Heart left ventricle (tissue), 16 donors: ENCODE data around the gene RBBP5. TPM values are rescaled to one million over a fixed set of nuclear protein-coding genes. Genes with fewer than 3 reads are reported as not detected.
A peak's percentile ranks its signal among the peaks of the same experiment; 100 is the strongest.

Source experiments
- ATAC-seq, 4 donors: fragments of 200-7000 bp; cut with Tn5 transposase; one replicate each; pipeline ENCODE4 v1.9.1; 2020 to 2022; ENCODE audit warnings: moderate library complexity in 4 of 4, mild to moderate bottlenecking in 3 of 4, moderate number of reproducible peaks in 1 of 4
- DNase-seq, 5 donors: peaks; one replicate each; pipeline ENCODE4 v3.0.0-alpha.2; 2020
- H3K27ac ChIP-seq, 12 donors: fragments of 200-600 bp; sonication (generic) in 4 of 12; one replicate each; pipeline versions ENCODE4 v1.5.0 to v1.8.0; 2016 to 2022; ENCODE audit warnings: mild to moderate bottlenecking in 2 of 12
- H3K27me3 ChIP-seq, 9 donors: fragments of 200-600 bp; sonication (generic) in 2 of 9; one replicate each; pipeline versions ENCODE4 v1.5.1 to v1.8.0; 2016 to 2022; ENCODE audit warnings: mild to moderate bottlenecking in 3 of 9
- H3K36me3 ChIP-seq, 9 donors: fragments of 200-600 bp; sonication (generic) in 2 of 9; one replicate each; pipeline versions ENCODE4 v1.5.0 to v1.8.0; 2018 to 2022; ENCODE audit warnings: mild to moderate bottlenecking in 2 of 9
- H3K4me1 ChIP-seq, 12 donors: fragments of 200-600 bp; sonication (generic) in 4 of 12; one replicate each; pipeline versions ENCODE4 v1.5.0 to v1.8.0; 2016 to 2022; ENCODE audit warnings: mild to moderate bottlenecking in 3 of 12
- H3K4me3 ChIP-seq, 12 donors: fragments of 200-600 bp; sonication (generic) in 4 of 12; one replicate each; pipeline versions ENCODE4 v1.5.0 to v1.8.0; 2017 to 2022; ENCODE audit warnings: mild to moderate bottlenecking in 9 of 12, moderate library complexity in 4 of 12
- H3K9me3 ChIP-seq, 12 donors: fragments of 200-600 bp; sonication (generic) in 4 of 12; one replicate each; pipeline versions ENCODE4 v1.5.0 to v1.8.0; 2016 to 2022; ENCODE audit warnings: mild to moderate bottlenecking in 1 of 12
- POLR2A ChIP-seq, 2 donors: fragments of 450-650 bp; IDR thresholded peaks; one replicate each; pipeline ENCODE4 v1.6.1; 2017; ENCODE audit warnings: antibody characterized with exemption in 2 of 2, mild to moderate bottlenecking in 2 of 2, moderate library complexity in 2 of 2
- WGBS, 4 donors: extraction: QIAGEN DNeasy Blood & Tissue Kit in 2 of 4; methylation state at CpG; one replicate each; pipeline versions ENCODE4 v1.1.5 to v1.1.7; 2013 to 2018; 5-methylcytosine and 5-hydroxymethylcytosine counted together
- intact Hi-C, 10 donors: fragments of 100-400 bp; cut with DNase I; formaldehyde crosslinking; loops; one replicate each; pipeline versions ENCODE4 v1.11.1 to v1.14.2; 2022
- polyA plus RNA-seq, 2 donors: library from polyadenylated mRNA; stranded (reverse); fragments of 200-250 nt; gene quantifications; one replicate each; pipeline ENCODE4 v1.2.3, GENCODE V29; 2013
- total RNA-seq, 9 donors: library from RNA; depleted of rRNA in 2 of 9; stranded (reverse); fragments of >200 nt in 2 of 9; fragmentation: NEBNext Ultra II Directional in 3 of 9; extraction: Animal tissue kit (Norgen Biotek cat#: 25700) in 3 of 9; gene quantifications; one replicate each; pipeline versions ENCODE4 v1.1.0 to v1.2.4, GENCODE V29; 2016 to 2023
- TF ChIP-seq, protein P1 (sequence below), 12 donors: fragments of 200-600 bp; sonication (generic) in 4 of 12; IDR thresholded peaks; one replicate each; pipeline versions ENCODE4 v1.5.0 to v1.8.0; 2018 to 2022; ENCODE audit warnings: antibody characterized with exemption in 12 of 12, mild to moderate bottlenecking in 5 of 12
- donor health status: ischemic (EF 13 %, LVEDD 7.1; RV severe dilation, severe dysfunction).
- donor health status: healthy with polysubstance abuse.
- donor health status: DM: no; HTN: yes; CAD: no.
- donor health status: DM: no; HTN: no; CAD: no.
- donor health status: ischemic (EF 25% LVEDD 6.9; RV normal size, moderate dysfunction).
- donor health status: ischemic (EF 25% LVEDD 5.7; RV mildly dilated, moderate dysfunction).
- donor health status: healthy.
- donor health status: DM: yes; HTN: yes; CAD: no.
- donor health status: ischemic (EF 35%, LVEDD 5.7; RV mildly dilated, moderate dysfunction).
- donor health status: nonischemic (EF 11% LVEDD 7.7; RV severe dilation, severe dysfunction).
- donor health status: DM: yes; HTN: yes; CAD: no.
- donor health status: PGD.
- donor health status: ischemic (EF 29% LVEDD 5.4; RV normal size, mild dysfunction).
- donor health status: nonischemic (EF 23%, LVEDD 6.1; RV moderate dilation, normal function).

RBBP5 gene
- total and polyA plus RNA-seq, 11 donors = 3.8 to 12.1 (median 9.5) TPM

DNA sequence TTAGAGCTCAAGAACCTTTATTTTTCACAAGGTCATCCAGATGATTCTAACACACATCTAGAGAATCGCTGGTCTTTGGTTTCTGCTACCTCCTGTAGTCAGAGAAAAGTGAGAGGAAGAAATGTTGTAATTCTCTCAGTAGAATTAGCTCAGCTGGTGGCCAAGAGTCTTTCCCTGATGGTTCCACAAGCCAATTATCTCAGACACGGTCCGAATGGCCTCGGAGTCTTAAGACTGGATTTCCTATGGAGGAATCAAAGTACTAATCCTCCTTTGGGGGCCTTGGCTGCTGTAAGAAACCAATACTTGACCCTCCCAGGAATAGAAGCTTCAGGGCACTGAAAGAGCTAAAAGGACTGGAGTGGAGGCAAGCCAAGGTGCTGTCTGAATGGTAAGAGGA lies 39.3 kb downstream of the RBBP5 start:
- Histone ChIP-seq H3K36me3 (peaks cover 0 to 49% (median 40%) of the 10 kb centered on the region in 9 donors), H3K4me1 (peaks cover 0 to 7% (median 0%) of the 10 kb centered on the region in 12 donors), H3K27ac (no peak overlapping the region), H3K27me3 (no peaks in the 10 kb centered on the region), H3K9me3 (no peaks in the 10 kb centered on the region), H3K4me3 (no peak overlapping the region)
- TF ChIP-seq POLR2A (IDR thresholded peaks at IDR 0.05) = no peak
- TF ChIP-seq, protein P1, sequence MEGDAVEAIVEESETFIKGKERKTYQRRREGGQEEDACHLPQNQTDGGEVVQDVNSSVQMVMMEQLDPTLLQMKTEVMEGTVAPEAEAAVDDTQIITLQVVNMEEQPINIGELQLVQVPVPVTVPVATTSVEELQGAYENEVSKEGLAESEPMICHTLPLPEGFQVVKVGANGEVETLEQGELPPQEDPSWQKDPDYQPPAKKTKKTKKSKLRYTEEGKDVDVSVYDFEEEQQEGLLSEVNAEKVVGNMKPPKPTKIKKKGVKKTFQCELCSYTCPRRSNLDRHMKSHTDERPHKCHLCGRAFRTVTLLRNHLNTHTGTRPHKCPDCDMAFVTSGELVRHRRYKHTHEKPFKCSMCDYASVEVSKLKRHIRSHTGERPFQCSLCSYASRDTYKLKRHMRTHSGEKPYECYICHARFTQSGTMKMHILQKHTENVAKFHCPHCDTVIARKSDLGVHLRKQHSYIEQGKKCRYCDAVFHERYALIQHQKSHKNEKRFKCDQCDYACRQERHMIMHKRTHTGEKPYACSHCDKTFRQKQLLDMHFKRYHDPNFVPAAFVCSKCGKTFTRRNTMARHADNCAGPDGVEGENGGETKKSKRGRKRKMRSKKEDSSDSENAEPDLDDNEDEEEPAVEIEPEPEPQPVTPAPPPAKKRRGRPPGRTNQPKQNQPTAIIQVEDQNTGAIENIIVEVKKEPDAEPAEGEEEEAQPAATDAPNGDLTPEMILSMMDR (IDR thresholded peaks at IDR 0.05) = no peak
- 88 to 96% (median 94%) methylated on average over 4 of the region's 4 CpGs for WGBS, 4 donors
- ATAC-seq (no peak), DNase-seq (no peak)
- intact Hi-C loops = no loop called here

DNA sequence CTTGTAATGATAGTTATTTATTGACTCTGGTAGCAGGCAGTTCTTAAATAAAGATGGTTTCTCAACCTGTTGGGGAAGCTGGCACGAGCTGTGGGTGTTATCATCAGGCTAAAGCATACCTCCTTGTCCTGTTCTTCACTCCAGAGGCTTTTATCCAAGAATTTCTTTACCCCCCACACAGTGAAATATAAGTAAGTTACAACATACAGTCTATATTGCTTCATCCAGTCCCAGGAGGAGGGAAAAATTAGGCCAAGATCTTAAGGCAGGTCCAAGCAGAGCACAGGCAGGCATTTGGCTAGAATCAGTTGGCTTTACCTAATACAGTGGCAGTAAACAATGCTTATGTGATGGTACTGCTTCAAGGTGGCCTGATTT lies 43.9 kb downstream of the RBBP5 start:
- intact Hi-C loops = no loop called here
- DNase-seq = no peak
- 96 to 100% (median 98%) methylated on average over 1 of the region's 1 CpG for WGBS, 4 donors
- no peak for ATAC-seq
- Histone ChIP-seq H3K27me3 (no peaks in the 10 kb centered on the region), H3K4me3 (no peak overlapping the region), H3K36me3 (peaks cover 0 to 7% (median 0%) of the 10 kb centered on the region in 9 donors), H3K4me1 (peaks cover 0 to 16% (median 2%) of the 10 kb centered on the region in 12 donors), H3K27ac (no peak overlapping the region), H3K9me3 (no peaks in the 10 kb centered on the region)
- TF ChIP-seq POLR2A (IDR thresholded peaks at IDR 0.05) = no peak
- TF ChIP-seq, protein P1 (IDR thresholded peaks at IDR 0.05) = no peak

DNA sequence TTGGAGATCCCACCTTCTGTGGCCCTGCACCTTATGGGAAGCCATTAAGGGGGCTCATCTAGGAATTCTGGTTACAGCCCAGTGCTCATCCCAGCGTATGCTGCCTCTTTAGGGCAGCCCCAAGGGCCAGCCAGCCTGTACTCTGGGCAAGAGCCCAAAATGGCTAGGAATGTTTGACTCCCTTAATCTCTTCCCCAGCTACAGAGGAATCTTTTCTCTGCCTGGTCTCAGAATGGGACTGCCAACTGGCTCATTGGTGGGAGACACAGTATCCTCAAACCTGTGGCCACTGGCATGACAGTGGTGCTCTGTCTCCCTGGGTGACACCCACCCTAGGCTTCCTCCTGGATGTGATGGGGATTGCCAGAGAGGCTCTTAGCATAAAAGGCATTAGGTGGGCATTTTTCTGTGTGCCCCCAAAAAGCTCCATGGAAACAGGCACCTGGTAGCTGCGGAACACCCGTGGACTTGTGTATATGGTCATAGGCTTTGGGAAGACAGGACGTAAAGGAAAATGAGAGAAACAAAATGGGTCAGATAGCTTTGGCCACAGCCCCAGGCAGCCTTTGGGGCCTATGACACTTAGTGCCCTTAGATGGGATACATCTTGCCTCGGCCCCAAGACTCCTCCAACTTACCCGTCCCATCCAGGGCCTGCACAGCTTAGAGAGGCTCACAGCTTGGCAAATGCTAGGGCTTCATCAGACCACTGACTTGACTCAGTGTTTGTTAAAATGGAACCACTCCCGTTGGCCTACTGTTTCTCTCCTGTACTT lies 44.4 kb downstream of the RBBP5 start:
- no peaks in the 10 kb centered on the region for H3K9me3 ChIP-seq
- no peak overlapping the region for H3K27ac ChIP-seq
- H3K27me3 ChIP-seq = no peaks in the 10 kb centered on the region
- DNase-seq (peak in 1 of 5 donors; percentile 17), ATAC-seq (peak; percentile 80 to 93 (median 84))
- 79 to 96% (median 91%) methylated on average over 6 to 7 of the region's 7 CpGs for WGBS, 4 donors
- peaks cover 0 to 16% (median 2%) of the 10 kb centered on the region in 12 donors for H3K4me1 ChIP-seq
- intact Hi-C loops = no loop called here
- peaks cover 0 to 7% (median 0%) of the 10 kb centered on the region in 9 donors for H3K36me3 ChIP-seq
- TF ChIP-seq POLR2A (IDR thresholded peaks at IDR 0.05) = no peak
- TF ChIP-seq, protein P1 (IDR thresholded peaks at IDR 0.05) = no peak
- no peak overlapping the region for H3K4me3 ChIP-seq

DNA sequence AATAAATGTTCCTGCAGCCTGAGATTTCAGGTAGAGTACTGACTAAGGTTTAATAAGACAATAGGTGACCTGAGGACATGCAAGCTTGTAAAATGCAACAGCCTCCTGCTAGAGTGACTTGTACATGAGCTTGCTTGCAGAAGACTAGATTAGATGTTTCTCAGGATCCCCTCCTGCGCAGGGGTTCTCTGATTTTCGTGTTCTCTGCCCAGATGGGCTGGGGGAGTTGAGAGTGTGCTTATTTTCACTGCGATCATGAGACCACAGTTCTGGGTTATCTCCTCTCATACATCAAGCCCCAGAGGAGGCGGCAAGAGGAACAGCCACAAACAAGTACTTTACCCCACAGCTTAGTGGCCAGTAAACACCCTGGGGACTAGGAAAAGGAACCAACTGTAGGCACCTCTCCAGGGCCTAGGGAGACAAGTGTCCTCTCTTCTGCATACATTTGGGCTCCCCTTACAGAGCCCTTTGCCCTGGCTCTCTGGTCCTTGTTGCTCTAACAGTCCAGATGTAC lies 45.5 kb downstream of the RBBP5 start:
- ATAC-seq (no peak), DNase-seq (no peak)
- Histone ChIP-seq H3K27me3 (no peaks in the 10 kb centered on the region), H3K4me1 (peaks cover 0 to 16% (median 2%) of the 10 kb centered on the region in 12 donors), H3K27ac (no peak overlapping the region), H3K4me3 (no peak overlapping the region), H3K9me3 (no peaks in the 10 kb centered on the region), H3K36me3 (no peaks in the 10 kb centered on the region)
- intact Hi-C loops = no loop called here
- WGBS, 4 donors = 75 to 83% (median 76%) methylated on average over 4 of the region's 4 CpGs
- TF ChIP-seq, protein P1 (IDR thresholded peaks at IDR 0.05) = no peak
- no peak for TF ChIP-seq POLR2A (IDR thresholded peaks at IDR 0.05)
